K562 (cell line): Measurements from ENCODE around the gene TEDDM1. TPM values are rescaled to one million over a fixed set of nuclear protein-coding genes. Genes with fewer than 3 reads are reported as not detected.
A peak's percentile ranks its signal among the peaks of the same experiment; 100 is the strongest.

Experiments used
- ARID4B ChIP-seq: sonication (generic); formaldehyde crosslinking; IDR thresholded peaks from 2 replicates; pipeline ENCODE4 v1.8.0; 2022; ENCODE audit warnings: mild to moderate bottlenecking, missing genetic modification reagents
- DIDO1 ChIP-seq: fragments of 450-650 bp; IDR thresholded peaks from 2 replicates; pipeline ENCODE4 v1.6.1; 2016; ENCODE audit warnings: low read depth, missing biosample characterization, missing genetic modification characterization
- HOMEZ ChIP-seq: fragments of 250-450 bp; sonication (Bioruptor Pico); IDR thresholded peaks from 2 replicates; pipeline ENCODE4 v1.4.0; 2020; ENCODE audit warnings: mild to moderate bottlenecking, moderate library complexity
- RFX7 ChIP-seq: fragments of 250-450 bp; sonication (Bioruptor Pico); IDR thresholded peaks from 2 replicates; pipeline ENCODE4 v1.5.1; 2021; ENCODE audit warnings: mild to moderate bottlenecking
- SNAPC5 ChIP-seq: fragments of 250-450 bp; sonication (Bioruptor Pico); IDR thresholded peaks from 2 replicates; pipeline ENCODE4 v1.8.0; 2021; ENCODE audit warnings: moderate library complexity, mild to moderate bottlenecking, inconsistent platforms
- SP1 ChIP-seq: sonication (generic); formaldehyde crosslinking; IDR thresholded peaks from 2 replicates; pipeline ENCODE4 v1.8.1; 2022; ENCODE audit warnings: mild to moderate bottlenecking, missing genetic modification reagents
- VEZF1 ChIP-seq: fragments of 200-800 bp; sonication (Bioruptor generic); IDR thresholded peaks from 2 replicates; pipeline ENCODE4 v1.6.1; 2017; ENCODE audit warnings: missing genetic modification characterization, missing compliant biosample characterization
- ZBTB40 ChIP-seq, 2 experiments: fragments of 450-650 bp in 1 of 2; sonication (generic) in 1 of 2; formaldehyde crosslinking in 1 of 2; IDR thresholded peaks; 2 replicates each; pipeline versions ENCODE4 v1.7.1 to v1.9.0; 2016 to 2022; ENCODE audit warnings: inconsistent platforms in 1 of 2, mild to moderate bottlenecking in 1 of 2, missing genetic modification reagents in 1 of 2
- ZSCAN32 ChIP-seq: fragments of 450-650 bp; formaldehyde crosslinking; IDR thresholded peaks from 2 replicates; pipeline ENCODE4 v1.4.0; 2020; ENCODE audit warnings: mild to moderate bottlenecking, moderate library complexity
- polyA plus RNA-seq, 8 experiments: library from polyadenylated mRNA; depleted of rRNA in 4 of 8; stranded (reverse) in 5 of 8; unstranded in 3 of 8; fragments of >200 nt; fragmentation: Nextera tagmentation in 2 of 8; fragmentation: Illumina TruSeq in 1 of 8; extraction: Ambion mirVana in 2 of 8; extraction: Trizol in 1 of 8; gene quantifications; 2 replicates each; pipeline versions ENCODE4 v1.2.1 to v1.2.3, GENCODE V29; 2011 to 2014; ENCODE audit warnings: inconsistent platforms in 1 of 8, missing spikeins in 1 of 8
- total RNA-seq, 7 experiments: library from RNA; depleted of rRNA in 6 of 7; stranded (reverse); fragments of >200 nt in 6 of 7; fragmentation: Illumina TruSeq in 2 of 7; extraction: Trizol in 2 of 7; gene quantifications; 2 replicates each; pipeline versions ENCODE4 v1.2.1 to v1.2.3, GENCODE V29; 2011 to 2021; ENCODE audit warnings: low replicate concordance in 1 of 7

The TEDDM1 gene
- total and polyA plus RNA-seq, 9 of the 15 experiments (the other 6 are each of a cell fraction or from before 2014, with no cell fraction given): not detected

GRCh38 chr1:182391362-182392049, 9.0 kb downstream of the TEDDM1 start, which contains the start of gene GLUL (continued):
- peak; percentile 97 for TF ChIP-seq VEZF1 (CRISPR knock-in tag)
- TF ChIP-seq ZSCAN32: peak; percentile 64; the same call in 1 of the 2 replicates
- TF ChIP-seq SNAPC5 (CRISPR knock-in tag): no peak
- peak; percentile 95 for TF ChIP-seq SP1
- TF ChIP-seq HOMEZ (CRISPR knock-in tag): no peak
- peak; percentile 98 for TF ChIP-seq ARID4B (CRISPR knock-in tag)
- TF ChIP-seq ZBTB40 (IDR thresholded peaks at IDR 0.05): peak; percentile 41; the same call in 1 of the 2 replicates
- TF ChIP-seq ZBTB40 (CRISPR knock-in tag; IDR thresholded peaks at IDR 0.05): no peak
- TF ChIP-seq DIDO1 (tag): no peak
- 0 out of 2 replicates have a peak, but pooled peaks have one; percentile 45 for TF ChIP-seq RFX7 (CRISPR knock-in tag)
